GM23248 (cell line): ENCODE results near the gene PTTG2.

Experiments used
- EZH2 ChIP-seq: fragments of 200-600 bp; sonication (generic); IDR thresholded peaks from 2 replicates; pipeline ENCODE4 v1.6.1; 2018; ENCODE audit warnings: antibody characterized with exemption, mild to moderate bottlenecking; ENCODE audit not compliant: insufficient read depth, poor library complexity, severe bottlenecking
- EZH2phosphoT487 ChIP-seq: fragments of 200-600 bp; sonication (generic); IDR thresholded peaks from 2 replicates; pipeline ENCODE4 v1.6.1; 2018; ENCODE audit warnings: antibody characterized with exemption, moderate library complexity, mild to moderate bottlenecking, low read depth; ENCODE audit not compliant: insufficient read depth

GRCh38 chr4:37970702-37971101 lies 10.5 kb downstream of the PTTG2 start:
- TF ChIP-seq EZH2 (no peak), EZH2phosphoT487 (no peak)
